GM04504 (cell line): ENCODE data around the gene OSBPL10.

Source experiments
- DNase-seq: peaks from one replicate; pipeline ENCODE4 v3.0.0-alpha.2; 2012; ENCODE audit warnings: low read depth

The OSBPL10 gene

DNA sequence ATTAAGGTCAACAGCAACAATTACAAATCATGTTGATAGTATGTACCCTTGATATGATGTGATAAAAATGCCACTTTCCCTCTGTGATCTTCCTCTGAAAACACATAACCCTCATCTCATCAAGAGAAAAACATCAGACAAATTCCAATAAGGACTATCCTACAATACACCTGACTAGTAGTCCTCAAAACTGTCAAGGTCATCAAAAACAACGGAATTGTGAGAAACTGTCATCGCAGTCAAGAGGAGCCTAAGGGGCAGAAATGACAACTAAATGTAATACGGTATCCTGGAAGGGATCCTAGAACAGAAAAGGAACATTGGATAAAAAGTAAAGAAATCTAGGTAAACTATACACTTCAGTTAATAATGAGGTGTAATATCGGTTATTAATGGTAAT lies 59.2 kb downstream of the OSBPL10 start:
- DNase-seq, result no peak

- DNase-seq, result no peak
These were observed 60.8 kb downstream of the OSBPL10 start for GRCh38 chr3:31920310-31920709.

- no peak for DNase-seq
These were observed 61.5 kb downstream of the OSBPL10 start for GRCh38 chr3:31919528-31919927.

DNA sequence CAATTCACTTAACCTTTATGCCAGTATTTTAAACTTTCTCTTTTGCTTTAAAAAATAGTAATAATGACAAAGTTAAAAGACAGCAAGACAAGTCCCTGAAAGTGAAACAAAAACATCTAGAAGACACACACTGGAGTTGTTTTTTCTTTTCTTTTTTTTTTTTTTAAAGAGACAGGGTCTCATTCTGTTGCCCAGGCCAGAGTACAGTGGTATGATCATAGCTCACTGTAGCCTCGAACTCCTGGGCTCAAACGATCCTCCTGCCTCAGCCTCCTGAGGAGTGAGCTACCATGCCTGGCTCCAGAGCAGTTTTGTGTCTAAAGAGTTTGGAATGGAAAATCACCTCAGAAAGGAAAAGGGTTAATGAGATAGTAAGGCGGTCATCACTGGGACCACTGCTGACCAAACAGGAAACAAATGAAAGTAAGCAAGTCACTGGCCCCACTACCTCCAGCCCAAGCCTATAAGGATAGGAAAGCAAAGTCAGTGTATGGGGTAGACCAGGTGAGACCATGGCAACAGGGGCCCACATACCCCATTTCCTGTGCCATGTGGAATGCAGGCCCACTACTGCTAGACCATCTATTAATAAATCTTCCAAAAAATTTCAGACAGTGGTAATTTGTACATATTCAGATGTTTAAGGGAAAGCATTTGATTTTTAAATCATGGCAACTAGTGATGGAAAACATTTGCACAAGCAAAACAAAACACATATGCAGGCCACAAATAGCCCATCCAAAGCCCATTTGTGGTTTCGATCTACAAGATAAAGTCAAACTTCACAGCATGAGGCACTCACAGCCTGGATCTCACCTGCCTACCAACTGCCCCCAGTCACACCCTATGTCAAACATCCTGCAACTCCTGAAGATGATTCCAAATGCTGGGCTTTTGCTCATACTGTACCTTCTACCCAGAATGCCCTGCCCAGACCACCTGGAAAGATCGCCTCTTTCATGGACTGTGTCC lies 62.6 kb downstream of the OSBPL10 start:
- DNase-seq, result no peak

DNA sequence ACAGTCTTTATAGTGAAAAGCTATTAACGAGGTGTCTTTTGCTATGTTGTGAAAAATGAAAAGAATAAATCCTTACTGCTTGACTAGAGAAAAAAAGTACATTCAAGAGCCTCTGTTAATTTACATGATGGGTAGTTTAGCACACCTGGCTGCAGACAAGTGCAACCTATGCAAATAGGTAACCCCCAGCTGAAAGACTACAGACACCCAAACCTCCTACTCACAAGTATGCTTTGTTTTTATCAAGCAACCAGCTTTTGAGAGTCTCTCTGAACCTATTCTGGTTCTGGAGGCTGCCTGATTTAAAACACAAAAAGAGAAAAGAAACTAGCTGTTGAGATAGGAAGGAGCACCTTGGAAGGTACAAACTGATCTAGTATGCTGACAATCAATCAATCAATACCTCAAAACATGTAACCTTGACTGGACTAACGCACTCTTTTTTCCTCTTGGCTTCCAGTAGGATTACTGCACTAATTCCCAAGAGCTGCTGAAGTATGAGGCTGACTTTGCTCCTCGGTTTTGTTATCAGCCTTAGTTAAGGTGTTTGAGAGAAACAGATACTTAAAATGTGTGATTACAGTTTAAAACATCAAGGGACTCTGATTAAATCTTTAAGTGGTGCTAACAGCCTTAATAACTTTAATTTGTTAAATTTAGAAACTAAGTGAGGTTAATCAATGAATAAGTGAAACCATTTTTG lies 63.6 kb downstream of the OSBPL10 start:
- no peak for DNase-seq

GRCh38 chr3:31911643-31912042 lies 69.4 kb downstream of the OSBPL10 start:
- no peak for DNase-seq

DNA sequence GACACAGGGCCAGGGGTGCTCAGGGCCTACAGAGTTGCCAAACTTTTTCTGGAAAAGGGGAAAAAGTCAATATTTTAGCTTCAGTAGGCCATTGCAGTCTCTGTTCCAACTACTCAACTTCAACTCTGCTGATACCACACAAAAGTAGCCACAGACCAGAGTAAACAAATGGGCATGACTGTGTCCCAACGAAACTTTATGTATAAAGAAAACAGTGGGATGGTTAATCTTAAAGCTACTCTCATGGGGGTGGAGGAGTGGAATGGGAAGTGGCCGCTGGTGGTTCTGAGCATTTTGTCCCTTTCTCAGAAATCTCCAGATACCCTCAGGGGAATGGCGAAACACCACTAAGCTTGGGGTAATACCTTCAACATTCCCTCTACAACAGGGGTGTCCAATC lies 69.9 kb downstream of the OSBPL10 start:
- no peak for DNase-seq

GRCh38 chr3:31909455-31909854 lies 71.6 kb downstream of the OSBPL10 start:
- DNase-seq, result no peak

DNA sequence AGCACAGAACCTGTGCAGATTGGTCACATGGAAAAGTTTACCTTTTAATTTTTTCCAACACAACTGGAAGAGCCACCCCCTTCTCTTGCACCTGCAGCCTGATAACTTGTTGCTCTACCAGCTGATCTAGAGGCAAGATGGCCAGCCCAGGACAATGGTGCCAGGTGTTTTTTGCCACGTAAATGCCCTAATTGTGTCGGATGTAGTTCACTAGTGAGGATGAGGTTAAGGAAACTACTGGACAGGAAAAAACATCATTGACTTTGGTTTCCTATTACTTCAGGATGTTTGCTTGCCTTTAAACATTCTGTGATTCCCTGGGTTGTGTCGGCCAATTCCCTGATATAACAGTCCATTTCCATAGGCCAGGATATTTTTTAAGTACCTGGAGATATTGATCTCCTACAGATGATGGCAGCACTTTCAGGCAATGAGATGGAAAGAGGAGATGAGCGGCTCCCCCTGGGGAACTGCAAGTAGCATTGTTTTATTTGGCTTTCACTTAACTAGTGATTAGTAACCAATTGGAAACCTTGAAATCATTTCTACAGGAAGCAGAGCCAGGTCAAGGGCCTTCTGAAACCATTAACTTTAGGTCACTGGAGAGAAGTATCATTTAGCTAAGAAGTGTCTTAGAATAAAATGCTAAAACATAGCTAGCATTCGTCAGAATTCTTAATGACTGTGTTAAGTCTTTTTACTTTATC lies 72.5 kb downstream of the OSBPL10 start:
- DNase-seq, result no peak

- no peak for DNase-seq
These were observed 74.9 kb downstream of the OSBPL10 start for GRCh38 chr3:31906182-31906581.

DNA sequence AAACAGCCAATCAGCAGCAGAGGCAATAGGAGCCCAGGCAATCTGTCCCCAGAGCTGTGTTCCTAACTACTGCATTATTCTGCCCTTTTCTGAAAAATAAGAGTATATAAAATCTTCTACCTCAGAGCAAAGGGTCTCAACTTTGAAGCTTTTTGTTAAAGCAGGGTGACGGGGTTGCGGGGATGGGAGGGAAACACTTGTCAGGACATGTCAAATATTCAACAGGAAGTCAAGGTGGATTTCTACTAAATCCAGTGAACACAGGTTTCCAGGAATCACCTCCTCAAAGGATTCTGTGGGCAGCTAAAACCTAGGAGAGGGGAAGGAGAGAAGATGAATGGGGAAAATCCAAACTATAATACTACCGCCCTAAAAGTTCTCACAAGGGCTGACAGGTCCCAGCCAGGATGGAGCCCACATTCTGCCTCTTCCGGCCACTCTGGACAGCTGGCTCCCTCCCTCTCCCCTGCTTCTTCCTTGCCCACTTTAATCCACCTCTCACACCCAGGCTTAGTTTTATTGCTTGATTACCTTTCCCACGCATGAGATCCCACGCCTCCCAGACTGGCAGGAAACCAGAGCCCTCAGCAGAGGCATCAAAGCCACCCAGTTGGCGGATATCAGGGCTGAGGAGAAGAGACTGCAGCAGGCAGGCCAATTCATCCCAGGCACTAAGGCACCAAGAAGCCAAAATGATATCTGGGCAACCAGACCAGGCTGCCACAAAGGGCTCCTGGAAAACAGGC lies 77.2 kb downstream of the OSBPL10 start:
- DNase-seq, result no peak

GRCh38 chr3:31900583-31900982 lies 80.5 kb downstream of the OSBPL10 start:
- DNase-seq, result no peak

DNA sequence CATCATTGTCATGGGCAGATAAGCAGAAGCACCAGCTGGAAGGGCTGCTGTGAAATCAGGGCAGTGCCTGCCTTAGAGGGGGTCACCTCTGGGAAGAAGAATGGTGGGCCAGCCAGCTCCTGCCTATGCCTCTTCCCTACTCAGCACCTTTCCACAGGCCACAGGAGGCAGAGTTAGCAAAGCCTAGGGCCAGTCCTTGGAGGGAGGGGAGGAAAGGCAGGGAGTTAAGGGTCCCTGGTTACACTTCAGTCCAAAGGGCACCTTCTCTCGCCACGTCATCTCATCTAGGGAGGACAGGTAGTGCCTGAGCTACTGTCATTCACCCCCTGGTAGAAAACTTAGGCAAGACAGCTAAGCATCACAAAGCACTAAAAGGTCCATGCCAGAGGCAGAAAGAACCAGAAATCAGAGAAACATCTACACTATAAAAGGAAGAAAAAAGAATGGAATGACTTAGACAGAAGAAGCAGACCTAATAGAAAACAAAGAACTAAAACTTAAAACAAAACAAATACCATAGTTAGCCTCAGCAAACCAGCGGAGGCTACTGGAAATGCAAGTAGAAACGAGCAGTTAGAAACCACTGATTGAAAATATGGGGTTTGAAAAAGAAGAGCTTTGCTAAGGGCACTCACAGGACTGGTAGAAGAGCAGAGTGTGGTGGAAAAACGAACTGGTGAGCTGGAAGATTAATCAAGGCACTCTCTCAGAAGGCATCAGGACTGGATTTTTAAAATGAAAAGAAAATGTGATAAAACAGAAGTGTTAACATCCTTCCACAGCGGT lies 84.2 kb downstream of the OSBPL10 start:
- DNase-seq, result no peak

GRCh38 chr3:31896026-31896425 lies 85.0 kb downstream of the OSBPL10 start:
- no peak for DNase-seq

GRCh38 chr3:31895471-31895870 lies 85.6 kb downstream of the OSBPL10 start:
- DNase-seq, result no peak

DNA sequence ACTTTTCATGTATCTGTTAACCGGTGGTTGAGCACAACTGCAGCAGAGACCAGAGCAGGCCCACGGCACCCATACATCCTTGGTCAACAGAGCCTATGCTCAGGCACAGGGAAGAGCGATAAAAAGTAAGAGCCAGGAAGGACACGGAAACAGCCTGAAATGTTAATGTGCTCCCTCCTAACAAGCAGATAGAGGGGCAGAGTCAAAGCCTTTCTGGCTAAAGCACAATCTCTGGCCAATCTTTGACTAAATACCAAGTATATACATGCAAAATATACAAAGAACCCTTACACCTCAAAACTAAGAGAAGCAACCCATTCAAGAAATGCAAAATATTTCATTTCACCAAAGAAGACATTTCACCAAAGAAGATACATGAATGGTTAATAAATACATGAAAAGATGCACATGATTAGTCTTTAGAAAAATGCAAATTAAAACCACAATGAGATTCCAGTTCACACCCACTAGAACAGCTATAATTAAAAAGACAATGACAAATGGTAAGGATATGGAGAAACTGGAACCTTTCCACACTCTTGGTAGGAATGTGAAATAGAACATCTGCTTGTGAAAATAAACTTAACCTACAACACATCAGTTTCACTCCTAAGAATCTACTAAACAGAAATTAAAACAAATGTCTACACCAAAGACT lies 88.0 kb downstream of the OSBPL10 start:
- no peak for DNase-seq

- DNase-seq, result no peak
These were observed 88.6 kb downstream of the OSBPL10 start for GRCh38 chr3:31892500-31892899.

DNA sequence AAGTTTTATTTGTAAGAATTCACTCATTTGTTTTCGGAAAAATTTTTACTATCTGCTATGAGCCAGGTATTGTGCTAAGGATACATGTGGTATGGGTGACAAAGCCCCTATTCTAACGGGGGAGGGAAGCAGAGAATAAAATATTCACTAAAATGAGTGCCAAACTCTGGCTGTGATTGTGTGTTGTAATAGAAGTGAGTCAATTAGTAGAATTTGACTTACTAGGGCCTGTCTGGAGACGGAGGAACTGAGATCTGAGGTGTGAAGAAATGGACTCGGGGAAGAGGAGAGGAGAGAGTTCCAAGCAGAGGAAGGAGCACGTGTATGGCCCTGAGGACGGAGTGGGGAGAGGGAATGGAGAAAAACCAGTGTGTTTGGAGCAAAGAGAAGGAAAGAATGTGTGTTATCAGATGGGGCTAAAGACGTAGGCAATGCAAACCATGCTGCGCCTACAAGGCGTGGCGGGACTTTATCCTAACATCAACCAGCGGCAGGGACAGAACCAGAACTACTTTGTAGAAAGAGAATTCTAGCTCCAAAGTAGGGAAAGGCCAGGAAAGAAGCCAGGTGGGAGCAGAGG lies 89.1 kb downstream of the OSBPL10 start:
- DNase-seq, result no peak

- no peak for DNase-seq
These were observed 90.2 kb downstream of the OSBPL10 start for GRCh38 chr3:31890742-31891469.

GRCh38 chr3:31890007-31890406 lies 91.1 kb downstream of the OSBPL10 start:
- DNase-seq, result no peak
